A549 treated with dexamethasone at 1 μM for 4 hours (cell line): Measurements from ENCODE around the gene ANGEL2. TPM values are rescaled to one million over a fixed set of nuclear protein-coding genes. Genes with fewer than 3 reads are reported as not detected.

Experiments
- total RNA-seq: library from RNA; stranded (reverse); fragments of 200-300 nt; extraction: Qiagen RNA extraction; gene quantifications from 5 replicates; pipeline ENCODE4 v1.2.3, GENCODE V29; 2022

ANGEL2 gene
- total RNA-seq: 15.2 to 21.9 TPM (median 18.4 TPM) in 5 replicates

GRCh38 chr1:213015099-213016050 lies at the start of gene ANGEL2:
Gene ANGEL2, minus strand, starts transcription at chr1:213015867. Its CDS starts 196 bp downstream, at chr1:213015671.

GRCh38 chr1:213051127-213051880 lies 35.6 kb upstream of the ANGEL2 start, which contains the start of gene RPS6KC1:
Gene RPS6KC1, plus strand, starts transcription at chr1:213051241. Its CDS starts 164 bp downstream, at chr1:213051405.

DNA sequence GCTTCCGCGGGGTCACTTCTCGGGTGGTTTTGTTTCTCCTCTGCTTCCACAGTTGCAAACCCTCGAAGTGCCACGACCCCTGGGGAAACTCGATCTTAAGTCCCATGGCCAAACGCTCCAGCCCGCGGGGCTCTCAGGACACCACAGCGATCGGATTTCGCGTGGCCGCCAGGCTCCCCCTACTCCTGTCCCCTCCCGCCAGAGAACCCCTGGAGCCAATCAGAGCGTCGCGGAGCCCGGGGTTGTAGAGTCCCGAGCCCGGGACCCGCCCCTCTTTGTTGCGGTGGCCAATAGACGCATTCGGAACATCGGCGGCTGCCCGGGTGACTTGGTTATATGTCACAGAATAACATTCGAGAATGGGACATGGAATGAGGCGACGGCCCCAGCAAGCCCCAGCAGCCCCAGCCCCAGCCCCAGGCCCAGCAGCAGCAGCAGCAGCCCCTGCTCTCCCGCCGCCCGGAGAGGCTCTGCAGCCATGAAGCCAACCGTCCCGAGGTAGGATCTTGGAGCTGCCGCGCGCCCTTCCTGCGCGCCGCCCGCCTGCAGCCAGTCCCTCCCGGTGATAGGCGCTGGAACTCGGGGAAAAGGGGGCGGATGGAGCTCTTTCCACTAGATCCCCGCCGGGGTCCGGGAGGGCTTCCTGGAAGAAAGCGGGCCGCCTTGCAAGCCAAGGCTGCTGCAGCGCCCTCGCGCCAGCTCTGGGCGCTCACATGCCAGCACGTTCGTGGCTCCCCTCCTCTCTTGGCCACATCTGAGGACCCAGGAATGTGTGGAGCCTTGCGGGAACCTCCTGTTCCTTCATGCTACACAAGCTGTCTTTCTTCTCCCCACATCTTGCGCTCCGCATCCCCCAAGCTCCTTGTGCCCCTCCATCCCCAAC lies 65.2 kb downstream of the ANGEL2 start, which contains the start of gene VASH2:
VASH2 (plus strand) TSS at position 299 of the 883 bp plus-strand sequence. CDS start 1,002 bp downstream, outside the sequence.

Other genes starting within 250 kb of the ANGEL2 start
- 28.1 to 37.5 TPM (median 28.5 TPM) in 5 replicates for gene NSL1, start 224.1 kb downstream of the ANGEL2 start, total RNA-seq
- gene TATDN3, start 224.0 kb downstream of the ANGEL2 start, total RNA-seq: 11.4 to 15.2 TPM (median 12.4 TPM) in 5 replicates
- gene SPATA45, start 168.2 kb downstream of the ANGEL2 start, total RNA-seq: 0.20 to 0.46 TPM (median 0.42 TPM) in 3 of 5 replicates, not detected in the others
- 10.4 to 20.9 TPM (median 17.8 TPM) in 5 replicates for gene FLVCR1, start 157.6 kb downstream of the ANGEL2 start, total RNA-seq
- gene VASH2, start 65.3 kb downstream of the ANGEL2 start, total RNA-seq: 1.8 to 3.3 TPM (median 2.7 TPM) in 5 replicates
- gene RPS6KC1, start 35.4 kb upstream of the ANGEL2 start, total RNA-seq: 9.8 to 11.9 TPM (median 11.1 TPM) in 5 replicates